COR-L47 (cell line): ENCODE results near the gene MEG3.

ENCODE experiments used
- DNase-seq: peaks from one replicate; lab custom pipeline; 2025; lab: John Stamatoyannopoulos, UW

MEG3 gene

DNA sequence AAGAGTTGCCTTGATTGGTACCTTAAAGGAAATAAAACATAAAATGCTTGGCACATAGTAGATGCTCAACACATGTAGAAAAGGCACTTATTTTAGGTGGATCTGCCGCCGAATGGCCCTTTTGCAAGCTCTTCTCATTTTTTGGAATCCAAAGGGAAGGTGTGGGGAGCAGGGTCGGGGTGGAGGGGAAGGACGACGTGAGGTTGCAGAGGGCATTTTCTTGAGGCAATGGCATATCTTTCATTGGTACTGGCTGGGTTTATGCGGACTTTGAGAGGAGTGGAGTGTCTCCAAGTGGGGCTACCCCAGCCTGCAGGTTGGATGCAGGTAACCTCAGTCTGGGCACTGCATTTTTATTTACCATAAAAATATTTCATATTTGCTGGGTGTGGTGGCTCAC lies 69.5 kb downstream of the MEG3 start:
- no peak for DNase-seq

DNA sequence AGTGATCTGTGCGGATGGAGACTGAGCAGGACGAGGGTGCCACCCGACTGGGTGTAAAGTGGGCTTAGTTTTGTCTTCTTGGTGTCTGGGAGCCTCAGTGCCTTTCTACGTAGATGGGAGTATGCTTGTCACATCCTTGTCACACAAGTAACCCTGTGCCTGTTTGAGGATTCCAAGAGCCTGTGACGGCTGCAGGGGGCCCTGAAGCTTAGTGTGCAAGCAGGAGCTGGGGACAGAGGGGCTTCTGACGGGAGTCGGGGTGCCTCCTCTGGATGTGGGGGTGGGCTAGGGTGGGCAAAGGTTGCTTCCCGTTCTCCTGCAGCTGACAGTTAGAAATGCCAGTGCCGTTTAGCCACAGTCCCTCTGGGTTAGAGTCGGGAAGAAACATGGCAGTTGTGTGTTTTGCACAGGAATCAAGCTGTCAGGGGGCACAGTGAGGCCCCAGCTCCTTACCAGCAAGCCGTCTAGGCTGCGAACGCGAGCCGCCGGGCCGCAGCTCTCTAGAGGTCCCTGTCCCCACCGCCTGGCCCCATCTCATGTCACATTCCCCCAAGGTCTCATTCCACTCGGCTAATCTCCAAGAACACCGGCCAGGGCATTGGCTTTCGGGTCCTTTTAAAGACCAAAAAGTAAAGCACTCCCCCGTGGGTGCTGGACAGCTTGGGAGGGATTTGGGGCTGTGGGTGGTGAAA lies 70.6 kb downstream of the MEG3 start:
- no peak for DNase-seq

DNA sequence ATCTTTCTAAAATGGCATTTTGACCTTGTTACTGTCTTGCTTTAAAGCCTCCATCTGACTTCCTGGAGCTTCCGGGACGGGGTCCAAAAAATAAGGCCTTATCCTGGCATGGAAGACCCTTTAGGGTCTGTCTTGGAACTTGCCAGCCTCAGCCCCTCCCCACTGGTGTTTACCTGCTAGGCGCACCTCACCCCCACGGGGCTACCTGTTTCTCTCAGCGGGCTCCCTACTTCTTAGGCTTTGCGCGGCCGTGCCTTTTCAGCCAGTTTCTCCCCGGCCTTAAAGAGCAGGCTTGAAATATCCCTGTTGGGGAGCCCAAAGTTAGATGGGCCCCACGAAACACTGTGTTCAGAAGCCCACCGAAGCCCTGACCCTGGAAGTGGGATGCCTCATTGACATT lies 72.5 kb downstream of the MEG3 start:
- no peak for DNase-seq

DNA sequence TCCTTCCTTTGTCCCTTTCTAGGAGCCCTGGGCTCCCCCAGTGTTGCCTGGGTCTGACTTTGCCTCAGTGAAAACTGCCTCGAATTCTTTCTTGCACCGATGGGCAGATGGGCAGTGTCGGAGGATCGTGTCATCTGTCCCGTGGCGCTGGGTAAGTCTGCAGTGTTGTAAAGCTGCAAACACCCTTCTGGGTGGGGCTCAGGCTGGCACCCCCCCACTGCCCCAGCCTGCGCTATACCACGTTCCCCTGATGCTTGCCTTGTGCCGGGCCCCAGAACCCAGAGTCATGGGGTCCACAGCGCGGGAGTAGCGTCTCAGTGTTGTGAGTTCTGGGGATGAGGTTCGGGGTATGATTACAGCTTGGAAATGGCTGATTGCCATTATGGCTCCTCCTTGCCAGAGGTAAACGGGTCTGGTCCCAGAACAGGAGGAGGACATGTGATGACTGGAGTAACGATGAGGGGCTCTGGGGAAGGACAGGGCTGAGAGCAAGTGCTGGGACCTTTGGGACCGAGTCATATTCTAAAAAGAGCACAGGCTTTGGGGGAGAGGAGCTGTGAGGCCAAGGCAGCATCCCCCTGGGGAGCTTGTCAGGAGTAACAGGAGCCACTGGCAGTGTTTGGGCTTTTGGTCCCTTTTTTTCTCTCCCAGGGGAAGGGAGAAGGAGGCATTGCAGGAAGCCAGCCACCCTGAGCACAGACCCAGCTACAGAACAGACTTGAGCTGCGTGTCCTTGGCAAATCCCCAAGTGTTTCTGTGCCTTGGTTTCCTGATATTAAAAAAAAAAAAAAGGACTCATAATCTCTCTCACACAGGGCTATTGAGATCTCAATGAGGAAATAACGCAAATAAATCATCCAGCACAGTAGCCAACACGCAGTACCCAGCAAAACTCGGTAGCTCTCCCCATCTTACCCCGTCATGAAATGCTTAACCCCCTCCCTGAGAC lies 73.3 kb downstream of the MEG3 start:
- no peak for DNase-seq

DNA sequence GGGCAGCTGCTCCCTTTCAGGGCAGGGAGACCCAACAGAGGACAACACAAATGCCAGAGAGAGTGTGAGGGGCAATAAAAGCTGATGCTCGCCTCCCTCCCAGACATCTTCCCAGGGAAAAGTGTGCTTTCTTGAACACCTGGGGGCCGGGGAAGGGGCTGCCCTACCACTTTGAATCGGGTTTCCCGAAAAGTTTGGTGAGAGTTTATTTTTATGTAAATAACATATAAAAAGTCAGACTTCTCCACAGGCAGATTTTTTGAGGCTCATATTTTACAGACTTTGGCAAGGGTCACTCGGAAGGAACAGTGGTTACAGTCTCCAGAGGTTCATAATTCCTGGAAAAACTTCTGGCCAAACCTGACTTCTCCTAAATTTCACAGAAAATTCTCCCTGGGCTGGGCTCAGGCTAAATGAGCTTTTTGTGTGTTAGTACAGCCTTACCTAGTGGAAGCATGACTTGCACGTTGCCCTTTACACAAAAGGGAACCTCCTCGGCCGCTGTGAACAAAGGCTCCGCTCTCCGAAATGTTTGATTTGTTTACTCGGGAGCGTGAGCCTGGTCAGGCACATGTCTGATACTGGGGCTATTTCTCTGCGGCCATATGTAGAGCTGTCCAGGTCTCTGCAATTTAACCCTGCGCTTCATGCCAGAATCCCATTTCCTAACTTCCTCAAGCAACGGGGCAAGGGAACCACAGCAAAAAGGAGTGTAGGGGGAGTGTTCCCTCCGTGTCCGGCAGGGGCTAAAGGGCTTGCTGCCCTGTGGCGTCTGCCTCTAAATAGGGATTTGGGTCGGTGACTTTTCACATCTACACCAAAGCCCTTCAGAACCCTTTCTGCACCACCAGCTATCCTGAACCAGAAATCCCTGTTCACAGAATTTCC lies 74.2 kb downstream of the MEG3 start:
- no peak for DNase-seq

DNA sequence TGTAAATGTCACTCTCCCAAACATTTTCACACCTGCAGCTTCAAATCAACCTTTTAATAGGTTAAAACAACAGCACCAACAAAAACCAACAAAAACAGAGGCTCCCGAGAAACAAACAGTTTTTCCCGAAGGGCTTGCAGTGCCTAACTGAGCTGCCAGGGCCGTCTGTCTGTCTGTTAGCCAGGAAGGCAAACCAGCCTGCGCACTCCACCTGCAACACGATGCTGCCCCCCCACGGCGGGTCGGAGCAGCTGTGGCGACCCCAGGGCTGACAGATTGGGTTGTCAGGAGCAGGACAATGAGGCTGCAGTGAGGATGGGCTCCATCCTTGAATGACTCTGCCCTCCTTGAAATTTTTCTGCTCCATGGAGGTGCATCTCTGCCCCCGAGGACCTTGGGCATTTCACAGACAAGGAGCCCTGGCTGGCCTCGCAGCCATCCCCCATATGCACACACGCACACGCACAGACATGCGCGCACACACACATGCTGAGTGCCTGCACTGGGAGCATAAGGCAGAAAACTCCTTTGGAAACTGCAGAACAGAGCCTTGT lies 75.0 kb downstream of the MEG3 start:
- peak; percentile 28 for DNase-seq

DNA sequence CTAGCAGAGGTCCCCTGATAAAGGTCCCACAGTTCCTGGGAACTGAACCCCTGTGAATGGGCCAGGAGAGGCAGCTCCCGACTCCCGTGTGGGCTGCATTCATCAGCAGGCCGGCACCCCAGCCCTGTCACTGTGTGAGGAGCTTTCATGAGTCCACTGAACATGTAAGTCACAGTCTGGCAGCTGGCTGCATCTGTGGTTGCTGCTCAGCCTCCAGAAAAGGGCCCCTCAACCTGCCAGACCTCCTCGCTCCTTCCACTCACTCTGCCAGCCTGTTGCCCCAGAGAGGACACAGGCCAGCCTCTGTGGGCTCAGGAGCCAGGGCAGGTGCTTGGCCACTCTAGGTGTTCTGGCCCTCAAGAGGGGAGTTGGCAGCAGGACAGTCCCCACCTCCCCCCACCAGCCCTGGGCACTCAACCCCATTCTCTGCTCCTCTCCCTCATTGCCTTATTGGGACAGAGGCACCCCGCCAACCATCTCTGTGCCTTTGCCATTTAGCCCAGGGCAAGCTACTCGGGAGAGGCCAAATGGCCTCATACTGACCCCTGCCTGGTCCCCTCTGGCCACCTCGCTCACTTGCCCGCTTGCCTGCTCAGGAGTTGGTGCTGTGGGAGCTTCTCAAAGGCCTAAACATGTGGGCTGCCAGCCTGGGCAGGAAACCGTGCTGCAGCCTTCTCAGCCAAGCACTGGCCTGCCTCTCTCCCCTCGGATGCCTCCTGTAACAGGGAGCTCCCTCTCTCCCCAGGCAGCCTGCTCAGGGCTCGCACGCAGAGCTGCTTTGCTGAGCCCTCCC lies 75.7 kb downstream of the MEG3 start:
- no peak for DNase-seq

DNA sequence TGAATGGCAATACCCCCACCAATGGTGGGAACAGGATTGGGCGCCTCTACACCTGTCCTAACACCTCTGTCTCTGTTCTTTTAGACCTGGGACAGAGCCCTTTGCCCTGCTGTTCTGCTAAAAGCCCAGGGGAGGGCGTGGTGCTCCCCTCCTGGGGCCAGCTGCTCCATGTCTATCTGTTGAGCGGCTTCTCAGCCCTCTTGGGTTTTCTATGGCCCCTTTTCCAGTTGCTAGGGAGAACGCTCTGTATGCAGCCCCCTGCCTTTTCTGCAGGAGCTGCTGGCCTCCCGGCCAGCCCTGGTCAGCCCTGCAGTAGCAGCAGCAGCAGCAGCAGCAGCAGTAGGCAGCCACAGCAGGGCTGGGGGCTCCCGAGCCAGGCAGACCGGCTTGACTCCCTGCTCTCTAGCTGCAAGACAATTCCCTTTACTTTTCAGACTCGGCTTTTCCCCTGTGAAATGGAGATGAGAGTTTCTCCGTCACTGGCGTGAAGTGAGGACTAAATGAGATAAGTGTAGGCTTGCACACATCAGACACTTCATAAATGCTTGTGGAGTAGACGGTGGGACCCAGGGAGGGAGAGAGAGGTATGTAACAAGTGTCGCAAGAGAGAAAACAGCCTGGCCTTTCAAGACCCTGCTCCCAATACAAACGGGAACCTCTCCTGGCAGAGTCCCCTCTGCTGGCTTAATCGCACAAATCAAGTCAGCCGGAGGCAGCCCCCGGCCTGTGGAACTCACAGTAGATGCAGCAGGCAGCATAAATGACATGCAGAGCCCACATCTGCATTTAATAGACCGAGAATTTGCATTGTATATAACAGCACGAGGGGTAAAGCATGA lies 76.6 kb downstream of the MEG3 start:
- no peak for DNase-seq

DNA sequence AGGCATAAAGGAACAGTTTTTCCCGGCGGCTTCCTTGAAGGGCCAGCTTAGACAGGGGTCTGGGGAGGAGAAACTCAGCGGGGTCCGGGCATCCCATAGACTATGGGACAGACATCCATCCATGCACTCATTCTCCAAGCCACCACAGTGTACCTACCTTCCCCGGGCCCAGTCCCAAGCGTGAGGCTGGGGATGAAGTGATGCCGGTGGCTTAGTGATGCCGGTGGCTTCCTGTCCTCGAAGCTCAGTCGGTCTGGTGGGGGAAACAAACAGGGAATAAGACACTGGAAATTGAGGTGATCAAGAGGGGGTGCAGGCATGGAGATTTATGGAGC lies 77.2 kb downstream of the MEG3 start:
- DNase-seq: no peak

DNA sequence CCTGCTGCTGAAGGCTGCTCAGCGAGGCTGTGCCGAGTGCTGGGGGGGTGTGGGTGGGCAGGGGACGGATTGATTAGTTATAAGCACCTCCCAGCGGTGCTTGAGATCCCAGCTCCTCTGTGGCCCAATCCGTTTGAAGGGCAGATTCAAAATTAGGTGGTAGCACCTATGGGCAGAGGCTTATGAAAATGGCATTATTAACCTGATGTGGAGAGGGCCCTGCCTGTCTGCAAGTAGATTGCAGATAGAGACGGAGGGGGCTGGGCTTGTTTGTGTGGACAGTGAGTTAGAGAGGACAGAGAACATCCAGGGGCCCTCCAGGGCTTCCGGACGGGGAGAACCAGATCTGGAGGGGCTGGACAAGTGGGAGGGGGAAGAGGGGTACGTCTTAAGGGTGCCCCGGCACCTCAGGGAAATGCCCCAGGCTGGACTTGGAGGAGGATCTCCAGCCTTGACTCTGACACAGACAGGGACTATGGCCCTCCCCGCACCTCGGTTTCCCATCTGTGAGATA lies 77.8 kb downstream of the MEG3 start, which contains the start of gene RTL1:
RTL1 (minus strand) TSS at position 51 of the 514 bp plus-strand sequence. CDS start 18,934 bp downstream, outside the sequence.
- DNase-seq: no peak

DNA sequence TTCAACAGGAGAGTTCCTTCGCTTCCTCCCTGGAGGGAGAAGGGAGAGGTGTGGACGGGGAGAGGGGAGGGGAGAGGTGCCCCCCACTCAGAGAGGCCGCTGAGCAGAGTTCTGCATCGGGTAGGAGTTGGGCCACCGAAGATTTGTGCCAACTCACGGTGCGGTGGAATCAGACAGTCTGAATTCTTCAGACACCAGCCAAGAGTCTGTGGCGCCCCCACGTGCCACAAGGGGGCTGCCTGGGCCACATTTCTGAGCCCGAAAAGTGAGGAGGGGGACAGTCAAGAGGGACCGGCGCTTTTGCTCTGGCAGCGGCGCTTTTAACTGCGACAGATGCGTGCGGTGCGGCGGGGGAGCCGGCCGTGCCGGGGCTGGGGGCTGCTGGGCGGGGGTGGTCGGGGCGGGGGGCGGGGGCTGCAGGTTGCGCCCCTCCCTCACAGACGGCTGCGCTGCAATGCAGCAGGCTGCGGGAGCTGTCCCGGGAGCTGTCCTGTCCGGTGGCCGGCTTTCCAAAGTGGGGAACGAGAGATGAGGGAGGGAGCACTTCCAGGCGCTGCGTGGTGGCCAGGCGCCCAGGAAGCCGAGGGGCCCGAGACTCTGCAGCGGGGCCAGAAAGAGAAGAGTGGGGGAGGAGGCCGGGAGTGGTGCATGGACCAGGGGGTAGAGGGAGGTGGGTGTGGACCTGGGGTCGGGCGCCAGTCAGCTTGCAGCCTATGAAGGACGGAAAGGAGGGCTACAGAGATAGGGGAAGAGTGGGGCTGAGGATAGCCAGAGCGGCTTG lies 78.6 kb downstream of the MEG3 start:
- DNase-seq: no peak

DNA sequence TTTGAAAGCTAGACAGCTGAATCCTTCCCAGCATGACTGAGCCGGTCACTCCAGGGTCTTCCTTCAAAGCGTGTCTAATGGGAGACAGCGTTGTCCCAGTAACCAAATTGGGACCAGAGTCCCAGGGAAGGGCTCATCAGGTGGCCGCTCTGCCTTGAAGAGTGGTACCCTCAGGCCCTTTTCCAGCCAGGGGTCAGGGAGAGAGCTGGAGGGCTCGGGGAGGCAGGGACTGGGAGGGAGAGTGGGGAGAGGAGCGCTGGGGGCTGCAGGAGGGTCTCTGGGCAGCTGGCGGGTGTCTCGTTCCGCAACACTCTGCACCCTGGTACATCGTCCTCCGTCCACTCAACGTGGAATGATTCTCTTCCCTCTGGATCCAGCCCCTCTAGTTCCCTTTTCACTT lies 79.2 kb downstream of the MEG3 start:
- DNase-seq: no peak

DNA sequence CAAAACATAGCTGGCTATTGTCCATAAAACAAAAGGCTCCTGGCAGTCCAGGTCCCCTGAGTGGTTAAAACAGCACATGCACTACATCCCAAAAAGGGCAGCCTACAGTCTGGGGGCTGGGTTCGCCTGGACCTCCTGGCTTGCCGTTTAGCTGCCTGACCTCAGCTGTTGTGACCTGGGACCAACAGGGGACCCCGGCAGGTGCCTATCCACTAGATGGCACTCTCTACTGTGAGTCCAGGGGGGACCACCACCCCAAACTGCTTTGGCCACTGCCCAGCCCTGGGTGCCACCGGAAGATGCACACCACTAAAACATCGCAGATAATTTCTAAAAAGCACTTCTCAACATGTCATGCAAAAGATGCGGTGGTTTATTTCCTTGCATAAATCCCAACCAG lies 80.5 kb downstream of the MEG3 start:
- peak; percentile 22 for DNase-seq

DNA sequence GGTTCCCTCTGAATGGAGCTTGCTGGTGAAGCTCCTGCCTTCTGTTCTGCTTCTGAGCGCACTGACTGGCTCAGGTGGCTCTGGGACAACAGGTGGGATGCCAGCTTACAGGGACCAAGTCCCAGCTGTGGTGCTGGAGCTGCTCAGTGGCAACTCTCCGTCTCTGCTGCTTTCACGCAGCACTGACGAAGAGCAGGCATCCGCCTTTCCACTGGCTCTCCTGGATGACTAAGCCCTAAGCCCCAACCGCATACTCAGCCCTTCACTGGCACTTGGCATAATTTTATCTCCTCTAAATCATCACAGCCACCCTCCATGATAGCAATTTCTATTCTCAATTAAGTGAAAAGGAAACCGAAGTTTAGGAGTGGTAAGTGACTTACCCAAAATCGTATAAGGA lies 81.3 kb downstream of the MEG3 start:
- DNase-seq: no peak

DNA sequence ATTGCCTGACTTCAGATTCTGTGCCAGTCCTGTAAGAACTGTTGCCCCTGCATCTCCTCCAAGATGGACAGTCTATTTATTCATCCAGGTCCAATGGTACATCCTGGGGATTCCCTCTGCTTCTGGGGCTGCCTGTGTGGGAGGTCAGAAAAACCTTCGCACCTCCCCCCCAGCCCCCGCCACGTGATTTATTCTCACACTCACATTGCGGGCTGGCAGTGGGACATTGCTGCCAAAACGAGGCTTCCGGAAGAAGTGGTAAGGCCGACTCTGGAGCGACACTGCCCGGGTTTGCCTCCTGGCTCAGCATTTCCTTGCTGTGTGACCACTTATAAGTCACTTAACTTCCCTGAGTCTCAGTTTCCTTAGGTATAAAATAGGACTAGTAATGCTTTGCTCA lies 83.5 kb downstream of the MEG3 start:
- DNase-seq: no peak
